Measurements from ENCODE around the gene GNMT. TPM values are rescaled to one million over a fixed set of nuclear protein-coding genes. Genes with fewer than 3 reads are reported as not detected.

Gene GNMT
- polyA plus RNA-seq, 2 of the 4 experiments (the other 2 are of a cell fraction) = 0.12 to 0.23 TPM

- POLR2A ChIA-PET = no interaction called here
- CTCF ChIA-PET = no interaction called here
- 92% methylated on average over 11 of the region's 12 CpGs for WGBS (ENCODE audit: missing lambda C conversion rate)
- DNase-seq (ENCODE audit: low read depth in 1 of 2, low spot score in 1 of 2) = no peak
- no peak for FAIRE-seq
- H3K27ac ChIP-seq = no peak overlapping the region
- ATAC-seq = no peak
- no peak overlapping the region for H3K4me2 ChIP-seq
- H3K4me3 ChIP-seq = no peak overlapping the region
- no peaks in the 10 kb centered on the region for H3K9me3 ChIP-seq
- peaks cover 8% of the 10 kb centered on the region; the same call in 1 of the 3 replicates for H3K4me1 ChIP-seq
- no peak for TF ChIP-seq MAX (IDR thresholded peaks at IDR 0.05)
- no peak for TF ChIP-seq POLR2AphosphoS2 (conservative IDR thresholded peaks at IDR 0.05; ENCODE audit: low read length)
Observed at GRCh38 chr6:42962096-42962495, 1.5 kb downstream of the GNMT start.

GRCh38 chr6:42962502-42963178 is 2.1 kb downstream of the GNMT start:
- H3K27ac ChIP-seq = no peak overlapping the region
- peaks cover 8% of the 10 kb centered on the region; the same call in 1 of the 3 replicates for H3K4me1 ChIP-seq
- no peak for TF ChIP-seq E2F6 (IDR thresholded peaks at IDR 0.05; ENCODE audit: borderline replicate concordance, low read depth)
- TF ChIP-seq EP300 (IDR thresholded peaks at IDR 0.05) = no peak
- TF ChIP-seq BHLHE40 (IDR thresholded peaks at IDR 0.05; ENCODE audit: low read depth, low read length) = no peak
- POLR2A ChIA-PET = no interaction called here
- FAIRE-seq (no peak), DNase-seq (ENCODE audit: low read depth in 1 of 2, low spot score in 1 of 2) (no peak), ATAC-seq (no peak)
- WGBS (ENCODE audit: missing lambda C conversion rate) = 90% methylated on average over 12 of the region's 13 CpGs
- H3K4me3 ChIP-seq = no peak overlapping the region
- CTCF ChIA-PET = interaction anchor here (0.7 to 1.8 kb wide), 3 partner anchors 9 to 62 kb away, joined by 3 to 7 read pairs (median 4); no protein-coding TSS in a partner anchor
- no peaks in the 10 kb centered on the region for H3K9me3 ChIP-seq
- H3K4me2 ChIP-seq = no peak overlapping the region

- POLR2A ChIA-PET = no interaction called here
- Histone ChIP-seq H3K27ac (no peak overlapping the region), H3K4me2 (no peak overlapping the region), H3K4me3 (no peak overlapping the region), H3K9me3 (no peaks in the 10 kb centered on the region), H3K4me1 (peaks cover 8% of the 10 kb centered on the region; the same call in 1 of the 3 replicates)
- TF ChIP-seq ZNF302 (CRISPR knock-in tag; IDR thresholded peaks at IDR 0.05) (no peak), ELK1 (IDR thresholded peaks at IDR 0.05; ENCODE audit: low read depth, low read length) (no peak), MAX (IDR thresholded peaks at IDR 0.05) (no peak), CHD2 (IDR thresholded peaks at IDR 0.05; ENCODE audit: low read length, partially characterized antibody) (no peak), CHD4 (IDR thresholded peaks at IDR 0.05; ENCODE audit: borderline replicate concordance) (no peak), ESRRA (IDR thresholded peaks at IDR 0.05; ENCODE audit: borderline replicate concordance, low read length) (no peak), HOXB5 (CRISPR knock-in tag; IDR thresholded peaks at IDR 0.05) (no peak), RARB (CRISPR knock-in tag; IDR thresholded peaks at IDR 0.05) (no peak), GATA3 (IDR thresholded peaks at IDR 0.05; ENCODE audit: borderline replicate concordance) (no peak), MAFK (IDR thresholded peaks at IDR 0.05; ENCODE audit: partially characterized antibody) (no peak), EHMT2 (IDR thresholded peaks at IDR 0.05; ENCODE audit: low read depth) (no peak), FOSB (CRISPR knock-in tag; IDR thresholded peaks at IDR 0.05) (no peak), NPAS2 (CRISPR knock-in tag; IDR thresholded peaks at IDR 0.05; ENCODE audit: borderline replicate concordance) (no peak), ZC3H11A (IDR thresholded peaks at IDR 0.05) (no peak), MAZ (IDR thresholded peaks at IDR 0.05; ENCODE audit: borderline replicate concordance, low read depth, low read length) (no peak)
- ATAC-seq (peak; percentile 12 to 36; a peak in 3 of 6 replicates), FAIRE-seq (no peak), DNase-seq (ENCODE audit: low read depth in 1 of 2, low spot score in 1 of 2) (peak in 1 of 2 experiments; percentile 12)
- 70% methylated on average over 10 of the region's 12 CpGs for WGBS (ENCODE audit: missing lambda C conversion rate)
- CTCF ChIA-PET = interaction anchor here (0.7 to 1.8 kb wide), 5 partner anchors 9 to 180 kb away, joined by 3 to 7 read pairs (median 3); no protein-coding TSS in a partner anchor
Observed at GRCh38 chr6:42963179-42963854, 2.8 kb downstream of the GNMT start.

Data from A549 (cell line).